Endothelial cell of umbilical vein (primary cell): Measurements from ENCODE around the gene TESPA1. TPM values are rescaled to one million over a fixed set of nuclear protein-coding genes. Genes with fewer than 3 reads are reported as not detected.

Experiments used
- BruUV-seq: library from RNA; stranded (reverse); fragments of 400-500 nt; replicated peaks from 2 replicates; lab custom pipeline; 2021; lab: Mats Ljungman, UMichigan
- CTCF ChIA-PET: fragments of 300-600, 350-600 bp; sonication (Branson Sonifier 250); formaldehyde crosslinking; loops from one replicate; lab custom pipeline; 2021; ENCODE audit warnings: antibody characterized with exemption, inconsistent platforms; lab: Charles Lee
- POLR2A ChIA-PET: fragments of 300-600, 350-600 bp; sonication (Branson Sonifier 250); formaldehyde crosslinking; loops from one replicate; lab custom pipeline; 2021; ENCODE audit warnings: antibody characterized with exemption, inconsistent platforms; lab: Charles Lee
- DNase-seq: peaks from one replicate; pipeline ENCODE4 v3.0.0-alpha.2; 2011; ENCODE audit warnings: low read depth, low spot score
- FAIRE-seq: peaks from 2 replicates; lab custom pipeline; 2011; peaks lifted over from hg19 to GRCh38; lab: Jason Lieb, UNC
- H2AFZ ChIP-seq: 2 replicates; pipeline ENCODE4 v1.6.0; 2012; ENCODE audit warnings: low read depth, low read length, control low read depth, inconsistent platforms
- H3K27ac ChIP-seq: 2 replicates; pipeline ENCODE4 v1.5.1; 2011; ENCODE audit warnings: low read depth, mild to moderate bottlenecking, control low read depth, low read length, moderate library complexity; ENCODE audit not compliant: insufficient read depth
- H3K27me3 ChIP-seq, 2 experiments: 2 replicates each; pipeline versions ENCODE4 v1.6.0 to v1.6.1; 2011; ENCODE audit warnings: low read length in 2 of 2, mixed read lengths in 1 of 2; ENCODE audit not compliant: control insufficient read depth in 2 of 2, insufficient read depth in 2 of 2
- H3K36me3 ChIP-seq, 2 experiments: 2 replicates in 1 of 2; 3 replicates in 1 of 2; pipeline ENCODE4 v1.5.1; 2011; ENCODE audit warnings: low read length in 2 of 2, mild to moderate bottlenecking in 1 of 2, moderate library complexity in 1 of 2; ENCODE audit not compliant: control insufficient read depth in 2 of 2, insufficient read depth in 2 of 2; ENCODE audit errors: extremely low read depth in 1 of 2
- H3K4me1 ChIP-seq: 3 replicates; pipeline ENCODE4 v1.5.1; 2011; ENCODE audit warnings: mild to moderate bottlenecking, low read length; ENCODE audit not compliant: control insufficient read depth, insufficient read depth; ENCODE audit errors: extremely low read depth
- H3K4me2 ChIP-seq: 2 replicates; pipeline ENCODE4 v1.6.1; 2011; ENCODE audit warnings: low read length, control low read depth, mixed read lengths; ENCODE audit not compliant: insufficient read depth
- H3K4me3 ChIP-seq, 3 experiments: fragments of 200-600 bp in 1 of 3; sonication (generic), shearing (Covaris generic) in 1 of 3; replicated peaks in 1 of 3; 2 replicates each; pipeline ENCODE4 v1.5.1; 2011 to 2016; ENCODE audit warnings: control low read depth in 3 of 3, low read length in 3 of 3, mild to moderate bottlenecking in 2 of 3, inconsistent platforms in 1 of 3, low read depth in 1 of 3, moderate library complexity in 1 of 3; ENCODE audit not compliant: insufficient read depth in 1 of 3
- H3K79me2 ChIP-seq: 2 replicates; pipeline ENCODE4 v1.6.0; 2012; ENCODE audit warnings: low read length, inconsistent platforms; ENCODE audit not compliant: control insufficient read depth, insufficient read depth
- H3K9ac ChIP-seq: replicated peaks from 2 replicates; pipeline ENCODE3; 2011; ENCODE audit warnings: low read length, control low read depth; ENCODE audit not compliant: insufficient read depth; ENCODE audit errors: extremely low read depth
- H3K9me1 ChIP-seq: replicated peaks from 3 replicates; pipeline ENCODE4 v1.6.0; 2011; ENCODE audit warnings: mild to moderate bottlenecking, low read length; ENCODE audit not compliant: control insufficient read depth, insufficient read depth; ENCODE audit errors: extremely low read depth
- H3K9me3 ChIP-seq: replicated peaks from 2 replicates; pipeline ENCODE4 v1.5.1; 2012; ENCODE audit warnings: low read length, inconsistent platforms; ENCODE audit not compliant: control insufficient read depth, insufficient read depth
- H4K20me1 ChIP-seq: replicated peaks from 2 replicates; pipeline ENCODE3; 2011; ENCODE audit warnings: mild to moderate bottlenecking, low read length; ENCODE audit not compliant: control insufficient read depth, insufficient read depth; ENCODE audit errors: extremely low read depth
- EZH2 ChIP-seq: IDR thresholded peaks from 2 replicates; pipeline ENCODE4 v1.6.1; 2012; ENCODE audit warnings: borderline replicate concordance, low read depth, mild to moderate bottlenecking, moderate library complexity, low read length, inconsistent platforms; ENCODE audit not compliant: severe bottlenecking
- FOS ChIP-seq: IDR thresholded peaks from 2 replicates; pipeline ENCODE4 v1.6.1; 2011; ENCODE audit warnings: mild to moderate bottlenecking, low read length, moderate library complexity, borderline replicate concordance; ENCODE audit not compliant: insufficient read depth
- GATA2 ChIP-seq: IDR thresholded peaks from 2 replicates; pipeline ENCODE4 v1.7.0; 2011; ENCODE audit warnings: low read depth, mild to moderate bottlenecking, moderate library complexity, mixed read lengths, low read length; ENCODE audit not compliant: insufficient read length, insufficient read depth
- JUN ChIP-seq: IDR thresholded peaks from 2 replicates; pipeline ENCODE4 v1.6.1; 2011; ENCODE audit warnings: borderline replicate concordance, low read depth; ENCODE audit not compliant: insufficient read length, insufficient read depth
- MAX ChIP-seq: IDR thresholded peaks from 2 replicates; pipeline ENCODE4 v1.6.1; 2011; ENCODE audit not compliant: insufficient read depth, insufficient read length
- MYC ChIP-seq: IDR thresholded peaks from one replicate; pipeline ENCODE4 v1.6.1; 2011; ENCODE audit warnings: mild to moderate bottlenecking, low read depth, low read length
- POLR2A ChIP-seq: IDR thresholded peaks from 2 replicates; pipeline ENCODE4 v1.6.1; 2012; ENCODE audit warnings: low read depth, mild to moderate bottlenecking, control low read depth, low read length
- POLR2AphosphoS5 ChIP-seq: IDR thresholded peaks from 2 replicates; pipeline ENCODE4 v1.6.1; 2012; ENCODE audit warnings: low read depth, mild to moderate bottlenecking, control low read depth, low read length, moderate library complexity; ENCODE audit not compliant: insufficient read depth
- dilution Hi-C: fragments of 300-500 bp; cut with MboI; formaldehyde crosslinking; loops from one replicate; pipeline ENCODE4 v1.15.0; 2019; ENCODE audit warnings: low sequenced_read_pairs; ENCODE audit not compliant: extremely low pct_ligation_motif_present
- intact Hi-C: fragments of 100-400 bp; cut with micrococcal nuclease; formaldehyde crosslinking; loops from one replicate; pipeline ENCODE4 v1.10.0; 2022
- polyA plus RNA-seq, 4 experiments: library from polyadenylated mRNA; depleted of rRNA in 3 of 4; stranded (reverse) in 3 of 4; unstranded in 1 of 4; fragments of >200 nt; gene quantifications; 2 replicates each; pipeline versions ENCODE4 v1.2.1 to v1.2.3, GENCODE V29; 2011 to 2012; ENCODE audit warnings: missing spikeins in 1 of 4
- total RNA-seq: library from RNA; stranded (reverse); gene quantifications from 2 replicates; pipeline ENCODE4 v1.2.3, GENCODE V29; 2021
- TF ChIP-seq, protein P1 (sequence below), 2 donors: IDR thresholded peaks; 1 replicate in 1 of 2; 2 replicates in 1 of 2; pipeline ENCODE4 v1.5.1; 2011; ENCODE audit warnings: low read length in 2 of 2, mild to moderate bottlenecking in 2 of 2, moderate library complexity in 2 of 2, control low read depth in 1 of 2, inconsistent platforms in 1 of 2, low read depth in 1 of 2; ENCODE audit not compliant: insufficient read depth in 1 of 2; ENCODE audit errors: extremely low read depth in 1 of 2

TESPA1 gene
- total and polyA plus RNA-seq, 2 donors (not counting 3 experiments of a cell fraction or from before 2014, with no cell fraction given) = not detected

DNA sequence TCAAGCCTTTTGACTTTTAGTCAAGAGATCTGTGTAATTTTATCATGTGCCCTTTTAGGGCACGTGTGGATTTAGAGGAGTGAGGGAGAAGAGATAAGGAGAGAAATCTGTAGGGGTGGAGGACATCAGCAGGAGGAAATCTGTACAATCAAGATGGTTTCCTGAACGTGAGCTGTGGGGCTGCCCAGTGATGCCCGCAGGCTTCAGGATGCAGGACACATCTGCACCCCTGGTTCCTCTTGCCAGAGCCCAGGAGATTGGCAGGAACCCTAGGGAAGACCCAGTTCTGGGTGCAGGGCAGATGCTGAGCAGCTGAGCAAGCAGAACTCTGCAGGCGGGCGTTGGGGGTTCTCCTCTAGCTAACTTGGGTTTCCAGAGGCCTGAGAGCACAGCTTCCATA lies 11.6 kb upstream of the TESPA1 start:
- no peaks in the 10 kb centered on the region for H3K79me2 ChIP-seq
- BruUV-seq = no TSS peak
- no peak for TF ChIP-seq EZH2
- TF ChIP-seq POLR2AphosphoS5 = no peak
- no peak for TF ChIP-seq FOS
- no peak for TF ChIP-seq MAX
- no peak for TF ChIP-seq JUN
- TF ChIP-seq, protein P1, sequence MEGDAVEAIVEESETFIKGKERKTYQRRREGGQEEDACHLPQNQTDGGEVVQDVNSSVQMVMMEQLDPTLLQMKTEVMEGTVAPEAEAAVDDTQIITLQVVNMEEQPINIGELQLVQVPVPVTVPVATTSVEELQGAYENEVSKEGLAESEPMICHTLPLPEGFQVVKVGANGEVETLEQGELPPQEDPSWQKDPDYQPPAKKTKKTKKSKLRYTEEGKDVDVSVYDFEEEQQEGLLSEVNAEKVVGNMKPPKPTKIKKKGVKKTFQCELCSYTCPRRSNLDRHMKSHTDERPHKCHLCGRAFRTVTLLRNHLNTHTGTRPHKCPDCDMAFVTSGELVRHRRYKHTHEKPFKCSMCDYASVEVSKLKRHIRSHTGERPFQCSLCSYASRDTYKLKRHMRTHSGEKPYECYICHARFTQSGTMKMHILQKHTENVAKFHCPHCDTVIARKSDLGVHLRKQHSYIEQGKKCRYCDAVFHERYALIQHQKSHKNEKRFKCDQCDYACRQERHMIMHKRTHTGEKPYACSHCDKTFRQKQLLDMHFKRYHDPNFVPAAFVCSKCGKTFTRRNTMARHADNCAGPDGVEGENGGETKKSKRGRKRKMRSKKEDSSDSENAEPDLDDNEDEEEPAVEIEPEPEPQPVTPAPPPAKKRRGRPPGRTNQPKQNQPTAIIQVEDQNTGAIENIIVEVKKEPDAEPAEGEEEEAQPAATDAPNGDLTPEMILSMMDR (IDR thresholded peaks at IDR 0.05; ENCODE audit: extremely low read depth in 1 of 2, insufficient read depth in 1 of 2, low read depth in 1 of 2, low read length in 2 of 2) = no peak
- no peak for TF ChIP-seq POLR2A
- TF ChIP-seq MYC = no peak
- TF ChIP-seq GATA2 = no peak
- CTCF ChIA-PET = interaction anchor here (0.8 to 6.7 kb wide), 4 partner anchors 71 to 272 kb away, joined by 3 to 249 read pairs (median 18); no protein-coding TSS in a partner anchor
- intact Hi-C loops = no loop called here
- DNase-seq (no peak), FAIRE-seq (no peak)
- H3K9me3 ChIP-seq = no peaks in the 10 kb centered on the region
- H3K4me3 ChIP-seq = no peak overlapping the region
- H3K36me3 ChIP-seq = no peaks in the 10 kb centered on the region
- H3K27ac ChIP-seq = no peak overlapping the region
- no peak overlapping the region for H3K9ac ChIP-seq
- H4K20me1 ChIP-seq = no peaks in the 10 kb centered on the region
- H2AFZ ChIP-seq = no peak overlapping the region
- POLR2A ChIA-PET = no interaction called here
- peaks cover 0 to 3% of the 10 kb centered on the region in 2 experiments for H3K27me3 ChIP-seq
- H3K9me1 ChIP-seq = no peaks in the 10 kb centered on the region
- dilution Hi-C loops = no loop called here
- H3K4me1 ChIP-seq = no peaks in the 10 kb centered on the region
- no peak overlapping the region for H3K4me2 ChIP-seq
